Gastroesophageal sphincter (tissue), 3 donors: ENCODE results near the gene FHL3.

Experiments used
- EP300 ChIP-seq: sonication (generic); formaldehyde crosslinking; IDR thresholded peaks from one replicate; pipeline ENCODE4 v1.6.1; 2017; ENCODE audit warnings: antibody characterized with exemption, mild to moderate bottlenecking
- POLR2A ChIP-seq, 2 donors: fragments of 450-650 bp; IDR thresholded peaks; one replicate each; pipeline ENCODE4 v1.6.1; 2017; ENCODE audit warnings: antibody characterized with exemption in 2 of 2, mild to moderate bottlenecking in 2 of 2, moderate library complexity in 1 of 2
- POLR2AphosphoS5 ChIP-seq: sonication (generic); formaldehyde crosslinking; IDR thresholded peaks from one replicate; pipeline ENCODE4 v1.6.1; 2017; ENCODE audit warnings: antibody characterized with exemption
- TF ChIP-seq, protein P1 (sequence below), 4 experiments: fragments of 200-600 bp in 2 of 4; fragments of 450-650 bp in 2 of 4; sonication (generic) in 1 of 4; IDR thresholded peaks; one replicate each; pipeline ENCODE4 v1.5.1; 2017 to 2019; ENCODE audit warnings: antibody characterized with exemption in 4 of 4, mild to moderate bottlenecking in 2 of 4, moderate library complexity in 2 of 4

DNA sequence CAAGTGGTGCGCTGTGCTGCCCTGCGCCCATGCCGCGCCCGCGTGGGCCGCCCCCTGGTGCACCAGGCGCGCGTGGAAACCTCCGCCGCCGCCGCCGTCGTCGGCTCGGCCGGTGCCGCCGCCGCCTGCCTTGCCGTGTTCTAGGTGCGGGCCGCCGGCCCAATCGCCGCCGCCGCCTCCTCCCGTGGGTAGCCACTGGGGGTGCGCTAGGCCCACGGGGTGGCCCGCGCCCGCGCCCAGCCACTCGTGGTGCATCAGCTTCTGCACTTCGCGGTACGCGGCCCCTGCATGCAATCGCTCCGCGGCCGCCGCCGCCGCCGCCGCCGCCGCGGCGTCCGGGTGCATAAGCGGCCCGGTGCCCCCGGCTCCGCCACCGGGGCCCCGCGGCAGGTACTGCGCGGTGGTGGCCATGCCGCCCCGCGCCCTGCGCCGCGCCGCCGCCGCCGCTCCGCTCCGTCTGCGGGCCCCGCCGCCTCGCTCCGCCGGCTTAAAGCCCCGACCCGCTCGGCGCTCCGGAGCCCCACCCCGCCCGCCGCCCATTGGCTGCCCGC, 41.1 kb upstream of the FHL3 start, which contains the start of gene POU3F1:
- TF ChIP-seq, protein P1, sequence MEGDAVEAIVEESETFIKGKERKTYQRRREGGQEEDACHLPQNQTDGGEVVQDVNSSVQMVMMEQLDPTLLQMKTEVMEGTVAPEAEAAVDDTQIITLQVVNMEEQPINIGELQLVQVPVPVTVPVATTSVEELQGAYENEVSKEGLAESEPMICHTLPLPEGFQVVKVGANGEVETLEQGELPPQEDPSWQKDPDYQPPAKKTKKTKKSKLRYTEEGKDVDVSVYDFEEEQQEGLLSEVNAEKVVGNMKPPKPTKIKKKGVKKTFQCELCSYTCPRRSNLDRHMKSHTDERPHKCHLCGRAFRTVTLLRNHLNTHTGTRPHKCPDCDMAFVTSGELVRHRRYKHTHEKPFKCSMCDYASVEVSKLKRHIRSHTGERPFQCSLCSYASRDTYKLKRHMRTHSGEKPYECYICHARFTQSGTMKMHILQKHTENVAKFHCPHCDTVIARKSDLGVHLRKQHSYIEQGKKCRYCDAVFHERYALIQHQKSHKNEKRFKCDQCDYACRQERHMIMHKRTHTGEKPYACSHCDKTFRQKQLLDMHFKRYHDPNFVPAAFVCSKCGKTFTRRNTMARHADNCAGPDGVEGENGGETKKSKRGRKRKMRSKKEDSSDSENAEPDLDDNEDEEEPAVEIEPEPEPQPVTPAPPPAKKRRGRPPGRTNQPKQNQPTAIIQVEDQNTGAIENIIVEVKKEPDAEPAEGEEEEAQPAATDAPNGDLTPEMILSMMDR (IDR thresholded peaks at IDR 0.05) = no peak
- TF ChIP-seq POLR2AphosphoS5 (no peak), POLR2A (IDR thresholded peaks at IDR 0.05) (no peak), EP300 (no peak)
